Endothelial cell of umbilical vein (primary cell): ENCODE results near the gene EPX. TPM values are rescaled to one million over a fixed set of nuclear protein-coding genes. Genes with fewer than 3 reads are reported as not detected.

Experiments
- BruUV-seq: library from RNA; stranded (reverse); fragments of 400-500 nt; replicated peaks from 2 replicates; lab custom pipeline; 2021; lab: Mats Ljungman, UMichigan
- CTCF ChIA-PET: fragments of 300-600, 350-600 bp; sonication (Branson Sonifier 250); formaldehyde crosslinking; loops from one replicate; lab custom pipeline; 2021; ENCODE audit warnings: antibody characterized with exemption, inconsistent platforms; lab: Charles Lee
- POLR2A ChIA-PET: fragments of 300-600, 350-600 bp; sonication (Branson Sonifier 250); formaldehyde crosslinking; loops from one replicate; lab custom pipeline; 2021; ENCODE audit warnings: antibody characterized with exemption, inconsistent platforms; lab: Charles Lee
- DNase-seq: peaks from one replicate; pipeline ENCODE4 v3.0.0-alpha.2; 2011; ENCODE audit warnings: low read depth, low spot score
- FAIRE-seq: peaks from 2 replicates; lab custom pipeline; 2011; peaks lifted over from hg19 to GRCh38; lab: Jason Lieb, UNC
- H2AFZ ChIP-seq: 2 replicates; pipeline ENCODE4 v1.6.0; 2012; ENCODE audit warnings: low read depth, low read length, control low read depth, inconsistent platforms
- H3K27ac ChIP-seq: 2 replicates; pipeline ENCODE4 v1.5.1; 2011; ENCODE audit warnings: low read depth, mild to moderate bottlenecking, control low read depth, low read length, moderate library complexity; ENCODE audit not compliant: insufficient read depth
- H3K27me3 ChIP-seq, 2 experiments: 2 replicates each; pipeline versions ENCODE4 v1.6.0 to v1.6.1; 2011; ENCODE audit warnings: low read length in 2 of 2, mixed read lengths in 1 of 2; ENCODE audit not compliant: control insufficient read depth in 2 of 2, insufficient read depth in 2 of 2
- H3K36me3 ChIP-seq, 2 experiments: 2 replicates in 1 of 2; 3 replicates in 1 of 2; pipeline ENCODE4 v1.5.1; 2011; ENCODE audit warnings: low read length in 2 of 2, mild to moderate bottlenecking in 1 of 2, moderate library complexity in 1 of 2; ENCODE audit not compliant: control insufficient read depth in 2 of 2, insufficient read depth in 2 of 2; ENCODE audit errors: extremely low read depth in 1 of 2
- H3K4me1 ChIP-seq: 3 replicates; pipeline ENCODE4 v1.5.1; 2011; ENCODE audit warnings: mild to moderate bottlenecking, low read length; ENCODE audit not compliant: control insufficient read depth, insufficient read depth; ENCODE audit errors: extremely low read depth
- H3K4me2 ChIP-seq: 2 replicates; pipeline ENCODE4 v1.6.1; 2011; ENCODE audit warnings: low read length, control low read depth, mixed read lengths; ENCODE audit not compliant: insufficient read depth
- H3K4me3 ChIP-seq, 3 experiments: fragments of 200-600 bp in 1 of 3; sonication (generic), shearing (Covaris generic) in 1 of 3; replicated peaks in 1 of 3; 2 replicates each; pipeline ENCODE4 v1.5.1; 2011 to 2016; ENCODE audit warnings: control low read depth in 3 of 3, low read length in 3 of 3, mild to moderate bottlenecking in 2 of 3, inconsistent platforms in 1 of 3, low read depth in 1 of 3, moderate library complexity in 1 of 3; ENCODE audit not compliant: insufficient read depth in 1 of 3
- H3K79me2 ChIP-seq: 2 replicates; pipeline ENCODE4 v1.6.0; 2012; ENCODE audit warnings: low read length, inconsistent platforms; ENCODE audit not compliant: control insufficient read depth, insufficient read depth
- H3K9ac ChIP-seq: replicated peaks from 2 replicates; pipeline ENCODE3; 2011; ENCODE audit warnings: low read length, control low read depth; ENCODE audit not compliant: insufficient read depth; ENCODE audit errors: extremely low read depth
- H3K9me1 ChIP-seq: replicated peaks from 3 replicates; pipeline ENCODE4 v1.6.0; 2011; ENCODE audit warnings: mild to moderate bottlenecking, low read length; ENCODE audit not compliant: control insufficient read depth, insufficient read depth; ENCODE audit errors: extremely low read depth
- H3K9me3 ChIP-seq: replicated peaks from 2 replicates; pipeline ENCODE4 v1.5.1; 2012; ENCODE audit warnings: low read length, inconsistent platforms; ENCODE audit not compliant: control insufficient read depth, insufficient read depth
- H4K20me1 ChIP-seq: replicated peaks from 2 replicates; pipeline ENCODE3; 2011; ENCODE audit warnings: mild to moderate bottlenecking, low read length; ENCODE audit not compliant: control insufficient read depth, insufficient read depth; ENCODE audit errors: extremely low read depth
- CTCF ChIP-seq, 2 donors: IDR thresholded peaks; 1 replicate in 1 of 2; 2 replicates in 1 of 2; pipeline ENCODE4 v1.5.1; 2011; ENCODE audit warnings: low read length in 2 of 2, mild to moderate bottlenecking in 2 of 2, moderate library complexity in 2 of 2, control low read depth in 1 of 2, inconsistent platforms in 1 of 2, low read depth in 1 of 2; ENCODE audit not compliant: insufficient read depth in 1 of 2; ENCODE audit errors: extremely low read depth in 1 of 2
- FOS ChIP-seq: IDR thresholded peaks from 2 replicates; pipeline ENCODE4 v1.6.1; 2011; ENCODE audit warnings: mild to moderate bottlenecking, low read length, moderate library complexity, borderline replicate concordance; ENCODE audit not compliant: insufficient read depth
- GATA2 ChIP-seq: IDR thresholded peaks from 2 replicates; pipeline ENCODE4 v1.7.0; 2011; ENCODE audit warnings: low read depth, mild to moderate bottlenecking, moderate library complexity, mixed read lengths, low read length; ENCODE audit not compliant: insufficient read length, insufficient read depth
- JUN ChIP-seq: IDR thresholded peaks from 2 replicates; pipeline ENCODE4 v1.6.1; 2011; ENCODE audit warnings: borderline replicate concordance, low read depth; ENCODE audit not compliant: insufficient read length, insufficient read depth
- MAX ChIP-seq: IDR thresholded peaks from 2 replicates; pipeline ENCODE4 v1.6.1; 2011; ENCODE audit not compliant: insufficient read depth, insufficient read length
- MYC ChIP-seq: IDR thresholded peaks from one replicate; pipeline ENCODE4 v1.6.1; 2011; ENCODE audit warnings: mild to moderate bottlenecking, low read depth, low read length
- POLR2A ChIP-seq: IDR thresholded peaks from 2 replicates; pipeline ENCODE4 v1.6.1; 2012; ENCODE audit warnings: low read depth, mild to moderate bottlenecking, control low read depth, low read length
- POLR2AphosphoS5 ChIP-seq: IDR thresholded peaks from 2 replicates; pipeline ENCODE4 v1.6.1; 2012; ENCODE audit warnings: low read depth, mild to moderate bottlenecking, control low read depth, low read length, moderate library complexity; ENCODE audit not compliant: insufficient read depth
- dilution Hi-C: fragments of 300-500 bp; cut with MboI; formaldehyde crosslinking; loops from one replicate; pipeline ENCODE4 v1.15.0; 2019; ENCODE audit warnings: low sequenced_read_pairs; ENCODE audit not compliant: extremely low pct_ligation_motif_present
- intact Hi-C: fragments of 100-400 bp; cut with micrococcal nuclease; formaldehyde crosslinking; loops from one replicate; pipeline ENCODE4 v1.10.0; 2022
- polyA plus RNA-seq, 4 experiments: library from polyadenylated mRNA; depleted of rRNA in 3 of 4; stranded (reverse) in 3 of 4; unstranded in 1 of 4; fragments of >200 nt; gene quantifications; 2 replicates each; pipeline versions ENCODE4 v1.2.1 to v1.2.3, GENCODE V29; 2011 to 2012; ENCODE audit warnings: missing spikeins in 1 of 4
- total RNA-seq: library from RNA; stranded (reverse); gene quantifications from 2 replicates; pipeline ENCODE4 v1.2.3, GENCODE V29; 2021

The EPX gene
- total and polyA plus RNA-seq, 2 donors (not counting 3 experiments of a cell fraction or from before 2014, with no cell fraction given): not detected

GRCh38 chr17:58150394-58150793 lies 42.1 kb upstream of the EPX start:
- no peaks in the 10 kb centered on the region for H3K36me3 ChIP-seq
- no peaks in the 10 kb centered on the region for H3K9me3 ChIP-seq
- no peak for TF ChIP-seq FOS
- H4K20me1 ChIP-seq: no peaks in the 10 kb centered on the region
- no peak overlapping the region for H3K4me3 ChIP-seq
- no peak overlapping the region for H2AFZ ChIP-seq
- dilution Hi-C loops (no loop called here), intact Hi-C loops (no loop called here)
- no peak for FAIRE-seq
- peaks cover 3% of the 10 kb centered on the region for H3K4me1 ChIP-seq
- ChIA-PET CTCF (interaction anchor here (1.3 kb wide), 1 partner anchor 15 kb away, joined by 3 read pairs; no protein-coding TSS in a partner anchor), POLR2A (no interaction called here)
- no TSS peak for BruUV-seq
- H3K9ac ChIP-seq: no peak overlapping the region
- H3K27ac ChIP-seq: no peak overlapping the region
- DNase-seq: no peak
- no peaks in the 10 kb centered on the region for H3K79me2 ChIP-seq
- H3K4me2 ChIP-seq: no peak overlapping the region
- H3K27me3 ChIP-seq: peaks cover 10 to 11% of the 10 kb centered on the region in 2 experiments
- H3K9me1 ChIP-seq: no peaks in the 10 kb centered on the region

GRCh38 chr17:58153046-58153445 lies 39.5 kb upstream of the EPX start:
- FAIRE-seq (no peak), DNase-seq (no peak)
- dilution Hi-C loops (no loop called here), intact Hi-C loops (no loop called here)
- BruUV-seq: no TSS peak
- Histone ChIP-seq H3K9me1 (no peaks in the 10 kb centered on the region), H3K4me1 (peaks cover 3% of the 10 kb centered on the region), H2AFZ (no peak overlapping the region), H3K27ac (no peak overlapping the region), H3K9ac (no peak overlapping the region), H3K79me2 (no peaks in the 10 kb centered on the region), H3K4me2 (no peak overlapping the region), H4K20me1 (no peaks in the 10 kb centered on the region), H3K27me3 (peaks cover 30 to 31% of the 10 kb centered on the region in 2 experiments), H3K9me3 (no peaks in the 10 kb centered on the region), H3K36me3 (no peaks in the 10 kb centered on the region), H3K4me3 (no peak overlapping the region)
- ChIA-PET POLR2A (no interaction called here), CTCF (no interaction called here)
- no peak for TF ChIP-seq POLR2A
- TF ChIP-seq MYC: no peak
- no peak for TF ChIP-seq GATA2
- no peak for TF ChIP-seq MAX
- TF ChIP-seq POLR2AphosphoS5: no peak
- no peak for TF ChIP-seq CTCF (IDR thresholded peaks at IDR 0.05; ENCODE audit: extremely low read depth in 1 of 2, insufficient read depth in 1 of 2, low read depth in 1 of 2, low read length in 2 of 2)
- TF ChIP-seq FOS: no peak
- TF ChIP-seq JUN: no peak
